Measurements from ENCODE around the gene ZNF407.

The ZNF407 gene

GRCh38 chr18:74892066-74892627, 294.5 kb downstream of the ZNF407 start:
- no peak for DNase-seq (ENCODE audit: low read depth)
- TF ChIP-seq CTCF (conservative IDR thresholded peaks at IDR 0.05; ENCODE audit: control insufficient read depth, insufficient read depth, low read depth, low read length), result no peak
- no peak overlapping the region for H3K4me3 ChIP-seq (ENCODE audit: control insufficient read depth, low read depth, low read length)

DNA sequence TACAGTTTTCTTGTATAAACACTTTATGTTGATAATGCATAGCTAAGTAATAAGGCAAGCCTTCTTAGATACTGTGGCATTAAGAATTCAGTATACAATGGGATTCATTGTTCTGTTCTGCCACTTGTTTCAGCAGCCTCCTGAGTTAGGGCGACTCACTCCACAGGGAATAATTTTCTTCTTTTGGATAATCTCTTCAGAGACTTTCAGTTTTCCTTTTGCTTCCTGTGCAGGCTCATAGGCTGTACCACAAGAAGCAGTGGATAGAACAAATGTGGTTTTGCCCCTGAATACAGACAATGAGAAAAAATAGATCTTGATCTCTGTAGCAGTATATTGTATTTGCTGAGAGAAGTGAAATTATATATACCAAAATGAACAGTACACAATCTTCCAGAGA, 298.0 kb downstream of the ZNF407 start:
- TF ChIP-seq CTCF (conservative IDR thresholded peaks at IDR 0.05; ENCODE audit: control insufficient read depth, insufficient read depth, low read depth, low read length), result no peak
- no peak overlapping the region for H3K4me3 ChIP-seq (ENCODE audit: control insufficient read depth, low read depth, low read length)
- peak; percentile 48 for DNase-seq (ENCODE audit: low read depth)

GRCh38 chr18:74896390-74896991, 298.8 kb downstream of the ZNF407 start:
- H3K4me3 ChIP-seq (ENCODE audit: control insufficient read depth, low read depth, low read length), result no peak overlapping the region
- peak; percentile 12 for DNase-seq (ENCODE audit: low read depth)
- TF ChIP-seq CTCF (conservative IDR thresholded peaks at IDR 0.05; ENCODE audit: control insufficient read depth, insufficient read depth, low read depth, low read length), result peak; percentile 20

GRCh38 chr18:74897971-74898657, 300.4 kb downstream of the ZNF407 start:
- H3K4me3 ChIP-seq (ENCODE audit: control insufficient read depth, low read depth, low read length), result no peak overlapping the region
- no peak for TF ChIP-seq CTCF (conservative IDR thresholded peaks at IDR 0.05; ENCODE audit: control insufficient read depth, insufficient read depth, low read depth, low read length)
- peak; percentile 81 for DNase-seq (ENCODE audit: low read depth)

- peak; percentile 77 for DNase-seq (ENCODE audit: low read depth)
- TF ChIP-seq CTCF (conservative IDR thresholded peaks at IDR 0.05; ENCODE audit: control insufficient read depth, insufficient read depth, low read depth, low read length), result no peak
- no peak overlapping the region for H3K4me3 ChIP-seq (ENCODE audit: control insufficient read depth, low read depth, low read length)
Measured at GRCh38 chr18:74898965-74899364, 301.3 kb downstream of the ZNF407 start.

GRCh38 chr18:74899554-74899953, 301.9 kb downstream of the ZNF407 start:
- no peak overlapping the region for H3K4me3 ChIP-seq (ENCODE audit: control insufficient read depth, low read depth, low read length)
- TF ChIP-seq CTCF (conservative IDR thresholded peaks at IDR 0.05; ENCODE audit: control insufficient read depth, insufficient read depth, low read depth, low read length), result no peak
- no peak for DNase-seq (ENCODE audit: low read depth)

Measured in fibroblast of mammary gland (primary cell).